Measurements from ENCODE around the gene LRRC9. TPM values are rescaled to one million over a fixed set of nuclear protein-coding genes. Genes with fewer than 3 reads are reported as not detected.

The LRRC9 gene
- polyA plus RNA-seq, 1 of the 3 experiments (the other 2 are of a cell fraction): not detected

DNA sequence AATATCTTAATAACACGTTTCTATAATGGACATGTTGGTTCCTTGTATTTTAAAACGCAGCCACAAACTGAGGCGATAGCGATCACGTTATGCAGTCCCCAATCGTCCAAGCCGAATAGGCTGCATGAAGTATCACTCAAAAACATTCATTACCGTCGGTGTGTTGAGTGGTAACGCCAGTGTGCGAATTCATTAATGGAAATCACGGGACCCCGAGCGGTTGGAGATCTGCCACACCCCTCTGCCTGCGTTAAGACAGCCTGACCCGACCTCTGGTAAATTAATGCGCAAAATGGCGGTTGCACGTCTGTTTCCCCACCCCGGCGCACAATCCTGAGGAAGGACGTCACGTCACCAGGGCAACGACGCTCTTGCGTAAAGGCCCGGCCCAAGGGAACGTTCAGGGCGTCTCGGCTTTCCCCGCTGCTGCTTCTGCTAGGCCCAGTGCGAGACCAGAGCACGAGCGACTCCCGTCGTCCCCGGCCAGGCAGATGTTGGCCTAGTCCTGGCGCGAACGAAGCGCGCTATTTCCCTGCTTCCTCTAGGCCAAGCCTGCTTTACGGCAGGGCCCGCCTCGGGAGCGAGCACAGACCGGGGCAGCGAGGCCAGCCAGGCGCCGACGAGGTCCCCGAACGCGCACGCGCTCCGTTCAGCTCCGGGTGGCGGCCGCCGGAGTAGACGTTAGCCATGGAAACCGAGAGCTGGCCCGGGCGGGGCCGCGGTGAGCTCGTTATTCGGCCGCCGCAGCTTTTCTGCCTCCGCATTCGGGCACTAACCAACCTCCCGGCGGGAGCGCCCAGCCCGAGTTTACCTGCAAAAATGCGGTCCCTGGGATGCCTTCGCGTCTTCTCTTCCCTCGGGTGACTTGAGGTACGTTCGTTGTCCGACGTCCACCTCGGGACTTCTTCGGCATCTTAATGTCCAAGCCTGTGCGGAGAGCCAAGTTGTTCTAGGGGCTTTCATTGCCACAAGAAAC, 171.9 kb downstream of the LRRC9 start, which contains the start of gene PCNX4:
PCNX4 (plus strand) TSS at position 374 of the 976 bp plus-strand sequence. CDS start 15,716 bp downstream, outside the sequence.
- H3K9me3 ChIP-seq: no peaks in the 10 kb centered on the region
- peaks cover 10% of the 10 kb centered on the region for H3F3A ChIP-seq (replicated peaks; ENCODE audit: insufficient read depth)
- peak within 1 kb of the TSS; percentile 97 for H2AFZ ChIP-seq (ENCODE audit: low read depth)
- H3K9ac ChIP-seq: peak within 1 kb of the TSS; percentile 93
- CTCF ChIA-PET: interaction anchor here (2.3 kb wide), 1 partner anchor 93 kb away, joined by 8 read pairs; no protein-coding TSS in a partner anchor
- no peaks in the 10 kb centered on the region for H4K20me1 ChIP-seq (ENCODE audit: insufficient read depth)
- H3K36me3 ChIP-seq (replicated peaks in 1 of 2; ENCODE audit: control insufficient read depth in 1 of 2, insufficient read depth in 2 of 2, low read length in 1 of 2): peaks cover 0 to 2% of the 10 kb centered on the region in 2 experiments
- peak within 1 kb of the TSS; percentile 68 to 94 for H3K4me3 ChIP-seq (ENCODE audit: low read depth in 2 of 2, low read length in 1 of 2)
- peak; percentile 90 for DNase-seq
- H3K27ac ChIP-seq (ENCODE audit: low read depth in 2 of 2, low read length in 1 of 2): peak within 1 kb of the TSS; percentile 99
- H3K9me2 ChIP-seq: no peaks in the 10 kb centered on the region
- 1% methylated on average over 51 of the region's 88 CpGs for WGBS (ENCODE audit: low lambda C conversion rate)
- POLR2A ChIA-PET: interaction anchor here (0.6 to 1.8 kb wide), 4 partner anchors 69 to 91 kb away, joined by 3 to 16 read pairs (median 4); partner anchors contain the start of gene DHRS7
- H3K27me3 ChIP-seq (ENCODE audit: insufficient read depth): no peaks in the 10 kb centered on the region
- H3K4me2 ChIP-seq: peak within 1 kb of the TSS; percentile 75
- H3K79me2 ChIP-seq (ENCODE audit: insufficient read depth): peaks cover 45% of the 10 kb centered on the region
- peaks cover 4 to 26% of the 10 kb centered on the region in 2 experiments; a peak in 3 of 4 replicates for H3K4me1 ChIP-seq (ENCODE audit: control insufficient read depth in 1 of 2, insufficient read depth in 2 of 2, low read depth in 1 of 2, low read length in 1 of 2)
- TF ChIP-seq JUND (IDR thresholded peaks at IDR 0.05) (no peak; the same call in 1 of the 2 replicates), GABPA (IDR thresholded peaks at IDR 0.05; ENCODE audit: low read depth) (no peak; the same call in 1 of the 2 replicates), ELF1 (IDR thresholded peaks at IDR 0.05) (no peak), EP300 (IDR thresholded peaks at IDR 0.05; ENCODE audit: borderline replicate concordance in 1 of 2, low read depth in 1 of 2, low read length in 1 of 2) (peak in 1 of 2 experiments; percentile 37; a peak in 1 of 4 replicates), POLR2AphosphoS5 (IDR thresholded peaks at IDR 0.05; ENCODE audit: low read depth, low read length) (peak; percentile 98), NFIC (IDR thresholded peaks at IDR 0.05; ENCODE audit: borderline replicate concordance) (peak; percentile 32; the same call in 1 of the 2 replicates), CHD2 (IDR thresholded peaks at IDR 0.05; ENCODE audit: low read length, partially characterized antibody) (peak; percentile 6), MEF2A (IDR thresholded peaks at IDR 0.05; ENCODE audit: borderline replicate concordance, low read depth) (no peak), SIN3A (IDR thresholded peaks at IDR 0.05; ENCODE audit: borderline replicate concordance, low read depth, low read length) (peak; percentile 74), NRF1 (IDR thresholded peaks at IDR 0.05; ENCODE audit: low read depth, low read length) (peak; percentile 63), TCF12 (IDR thresholded peaks at IDR 0.05) (peak; percentile 37; the same call in 1 of the 2 replicates), YY1 (IDR thresholded peaks at IDR 0.05; ENCODE audit: low read depth) (peak; percentile 92), RFX5 (IDR thresholded peaks at IDR 0.05; ENCODE audit: low read length) (no peak), FOXM1 (IDR thresholded peaks at IDR 0.05; ENCODE audit: low read depth) (no peak), RCOR1 (IDR thresholded peaks at IDR 0.05; ENCODE audit: low read length) (no peak; the same call in 1 of the 2 replicates), EZH2phosphoT487 (IDR thresholded peaks at IDR 0.05; ENCODE audit: borderline replicate concordance, low read depth) (no peak), SMC3 (IDR thresholded peaks at IDR 0.05; ENCODE audit: low read depth, low read length) (no peak), TEAD4 (IDR thresholded peaks at IDR 0.05; ENCODE audit: borderline replicate concordance, insufficient read depth) (peak; percentile 37; the same call in 1 of the 2 replicates)
- TF ChIP-seq, protein P1, sequence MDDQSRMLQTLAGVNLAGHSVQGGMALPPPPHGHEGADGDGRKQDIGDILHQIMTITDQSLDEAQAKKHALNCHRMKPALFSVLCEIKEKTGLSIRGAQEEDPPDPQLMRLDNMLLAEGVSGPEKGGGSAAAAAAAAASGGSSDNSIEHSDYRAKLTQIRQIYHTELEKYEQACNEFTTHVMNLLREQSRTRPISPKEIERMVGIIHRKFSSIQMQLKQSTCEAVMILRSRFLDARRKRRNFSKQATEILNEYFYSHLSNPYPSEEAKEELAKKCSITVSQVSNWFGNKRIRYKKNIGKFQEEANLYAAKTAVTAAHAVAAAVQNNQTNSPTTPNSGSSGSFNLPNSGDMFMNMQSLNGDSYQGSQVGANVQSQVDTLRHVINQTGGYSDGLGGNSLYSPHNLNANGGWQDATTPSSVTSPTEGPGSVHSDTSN (IDR thresholded peaks at IDR 0.05): peak; percentile 32
- TF ChIP-seq, protein P2, sequence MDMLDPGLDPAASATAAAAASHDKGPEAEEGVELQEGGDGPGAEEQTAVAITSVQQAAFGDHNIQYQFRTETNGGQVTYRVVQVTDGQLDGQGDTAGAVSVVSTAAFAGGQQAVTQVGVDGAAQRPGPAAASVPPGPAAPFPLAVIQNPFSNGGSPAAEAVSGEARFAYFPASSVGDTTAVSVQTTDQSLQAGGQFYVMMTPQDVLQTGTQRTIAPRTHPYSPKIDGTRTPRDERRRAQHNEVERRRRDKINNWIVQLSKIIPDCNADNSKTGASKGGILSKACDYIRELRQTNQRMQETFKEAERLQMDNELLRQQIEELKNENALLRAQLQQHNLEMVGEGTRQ (IDR thresholded peaks at IDR 0.05; ENCODE audit: borderline replicate concordance, low read depth, low read length): no peak
- TF ChIP-seq, protein P3, sequence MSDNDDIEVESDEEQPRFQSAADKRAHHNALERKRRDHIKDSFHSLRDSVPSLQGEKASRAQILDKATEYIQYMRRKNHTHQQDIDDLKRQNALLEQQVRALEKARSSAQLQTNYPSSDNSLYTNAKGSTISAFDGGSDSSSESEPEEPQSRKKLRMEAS (IDR thresholded peaks at IDR 0.05; ENCODE audit: low read depth): peak; percentile 95
- TF ChIP-seq, protein P4, sequence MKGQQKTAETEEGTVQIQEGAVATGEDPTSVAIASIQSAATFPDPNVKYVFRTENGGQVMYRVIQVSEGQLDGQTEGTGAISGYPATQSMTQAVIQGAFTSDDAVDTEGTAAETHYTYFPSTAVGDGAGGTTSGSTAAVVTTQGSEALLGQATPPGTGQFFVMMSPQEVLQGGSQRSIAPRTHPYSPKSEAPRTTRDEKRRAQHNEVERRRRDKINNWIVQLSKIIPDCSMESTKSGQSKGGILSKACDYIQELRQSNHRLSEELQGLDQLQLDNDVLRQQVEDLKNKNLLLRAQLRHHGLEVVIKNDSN (IDR thresholded peaks at IDR 0.05; ENCODE audit: borderline replicate concordance, low read depth): peak; percentile 31; the same call in 1 of the 2 replicates
- TF ChIP-seq, protein P5, sequence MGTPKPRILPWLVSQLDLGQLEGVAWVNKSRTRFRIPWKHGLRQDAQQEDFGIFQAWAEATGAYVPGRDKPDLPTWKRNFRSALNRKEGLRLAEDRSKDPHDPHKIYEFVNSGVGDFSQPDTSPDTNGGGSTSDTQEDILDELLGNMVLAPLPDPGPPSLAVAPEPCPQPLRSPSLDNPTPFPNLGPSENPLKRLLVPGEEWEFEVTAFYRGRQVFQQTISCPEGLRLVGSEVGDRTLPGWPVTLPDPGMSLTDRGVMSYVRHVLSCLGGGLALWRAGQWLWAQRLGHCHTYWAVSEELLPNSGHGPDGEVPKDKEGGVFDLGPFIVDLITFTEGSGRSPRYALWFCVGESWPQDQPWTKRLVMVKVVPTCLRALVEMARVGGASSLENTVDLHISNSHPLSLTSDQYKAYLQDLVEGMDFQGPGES (IDR thresholded peaks at IDR 0.05; ENCODE audit: low read depth, low read length): no peak
- TF ChIP-seq, protein P6, sequence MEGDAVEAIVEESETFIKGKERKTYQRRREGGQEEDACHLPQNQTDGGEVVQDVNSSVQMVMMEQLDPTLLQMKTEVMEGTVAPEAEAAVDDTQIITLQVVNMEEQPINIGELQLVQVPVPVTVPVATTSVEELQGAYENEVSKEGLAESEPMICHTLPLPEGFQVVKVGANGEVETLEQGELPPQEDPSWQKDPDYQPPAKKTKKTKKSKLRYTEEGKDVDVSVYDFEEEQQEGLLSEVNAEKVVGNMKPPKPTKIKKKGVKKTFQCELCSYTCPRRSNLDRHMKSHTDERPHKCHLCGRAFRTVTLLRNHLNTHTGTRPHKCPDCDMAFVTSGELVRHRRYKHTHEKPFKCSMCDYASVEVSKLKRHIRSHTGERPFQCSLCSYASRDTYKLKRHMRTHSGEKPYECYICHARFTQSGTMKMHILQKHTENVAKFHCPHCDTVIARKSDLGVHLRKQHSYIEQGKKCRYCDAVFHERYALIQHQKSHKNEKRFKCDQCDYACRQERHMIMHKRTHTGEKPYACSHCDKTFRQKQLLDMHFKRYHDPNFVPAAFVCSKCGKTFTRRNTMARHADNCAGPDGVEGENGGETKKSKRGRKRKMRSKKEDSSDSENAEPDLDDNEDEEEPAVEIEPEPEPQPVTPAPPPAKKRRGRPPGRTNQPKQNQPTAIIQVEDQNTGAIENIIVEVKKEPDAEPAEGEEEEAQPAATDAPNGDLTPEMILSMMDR (IDR thresholded peaks at IDR 0.05): no peak

Data from SK-N-SH (cell line).